GM19455 (cell line): ENCODE data around the gene BICD1.
"Not testable (repeated sequence)": the region's sequence is repeated elsewhere in the genome, so short reads cannot be mapped to it uniquely, and the experiment has no call there.

ENCODE experiments used
- ATAC-seq: cut with Tn5 transposase; IDR thresholded peaks from one replicate; pipeline ENCODE4 v1.9.1; 2021; ENCODE audit not compliant: unreplicated experiment

BICD1 gene

DNA sequence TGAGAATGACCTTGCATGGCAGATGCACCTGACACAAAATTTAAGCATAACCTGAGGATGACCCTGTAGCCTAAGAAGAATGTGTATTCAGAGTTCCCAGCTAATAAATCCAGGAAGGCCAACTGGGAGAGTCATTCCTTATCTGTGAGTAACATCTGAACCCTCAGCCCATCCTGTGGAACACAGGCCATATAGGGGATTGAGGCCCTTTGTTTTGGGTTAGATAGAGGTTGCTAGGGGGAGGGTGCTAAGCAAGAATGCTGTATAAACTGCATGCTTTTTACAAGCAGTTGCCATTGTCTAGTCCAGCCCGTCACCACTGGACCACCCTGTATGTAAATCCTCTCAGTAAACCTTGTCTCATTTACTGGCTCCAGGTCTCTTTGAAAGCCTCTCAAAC, 77.0 kb downstream of the BICD1 start:
- no peak for ATAC-seq

DNA sequence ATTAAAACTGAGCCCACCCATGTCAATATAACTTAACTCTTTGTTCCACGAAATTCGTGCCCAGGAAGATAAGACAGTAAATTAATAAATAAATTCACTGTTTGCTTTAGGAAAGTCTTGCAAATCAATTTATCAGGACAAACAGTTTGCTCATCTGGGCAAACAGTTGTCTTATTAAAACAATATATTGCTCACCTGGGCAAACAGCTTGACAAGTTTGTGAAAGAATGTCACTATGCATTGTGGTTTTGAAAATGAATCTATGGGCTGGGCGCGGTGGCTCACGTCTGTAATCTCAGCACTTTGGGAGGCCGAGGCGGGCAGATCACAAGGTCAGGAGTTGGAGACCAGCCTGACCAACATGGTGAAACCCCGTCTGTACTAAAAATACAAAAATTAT, 80.5 kb downstream of the BICD1 start:
- not testable (repeated sequence) for ATAC-seq

DNA sequence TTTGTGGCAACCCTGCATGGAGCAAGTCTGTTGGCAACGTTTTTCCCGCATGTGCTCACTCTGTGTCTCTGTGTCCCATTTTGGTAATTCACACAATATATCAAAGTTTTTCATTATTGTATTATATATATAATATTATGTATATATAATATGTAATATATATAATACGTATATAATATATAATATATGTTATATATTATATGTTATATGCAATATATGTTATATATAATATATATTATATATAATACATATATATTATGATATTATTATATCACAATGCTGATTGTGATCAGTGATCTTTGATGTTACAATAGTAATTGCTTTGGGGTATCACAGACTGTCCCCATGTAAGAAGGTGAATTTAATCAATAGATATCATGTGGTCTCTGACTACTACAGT, 84.8 kb downstream of the BICD1 start:
- ATAC-seq = no peak

DNA sequence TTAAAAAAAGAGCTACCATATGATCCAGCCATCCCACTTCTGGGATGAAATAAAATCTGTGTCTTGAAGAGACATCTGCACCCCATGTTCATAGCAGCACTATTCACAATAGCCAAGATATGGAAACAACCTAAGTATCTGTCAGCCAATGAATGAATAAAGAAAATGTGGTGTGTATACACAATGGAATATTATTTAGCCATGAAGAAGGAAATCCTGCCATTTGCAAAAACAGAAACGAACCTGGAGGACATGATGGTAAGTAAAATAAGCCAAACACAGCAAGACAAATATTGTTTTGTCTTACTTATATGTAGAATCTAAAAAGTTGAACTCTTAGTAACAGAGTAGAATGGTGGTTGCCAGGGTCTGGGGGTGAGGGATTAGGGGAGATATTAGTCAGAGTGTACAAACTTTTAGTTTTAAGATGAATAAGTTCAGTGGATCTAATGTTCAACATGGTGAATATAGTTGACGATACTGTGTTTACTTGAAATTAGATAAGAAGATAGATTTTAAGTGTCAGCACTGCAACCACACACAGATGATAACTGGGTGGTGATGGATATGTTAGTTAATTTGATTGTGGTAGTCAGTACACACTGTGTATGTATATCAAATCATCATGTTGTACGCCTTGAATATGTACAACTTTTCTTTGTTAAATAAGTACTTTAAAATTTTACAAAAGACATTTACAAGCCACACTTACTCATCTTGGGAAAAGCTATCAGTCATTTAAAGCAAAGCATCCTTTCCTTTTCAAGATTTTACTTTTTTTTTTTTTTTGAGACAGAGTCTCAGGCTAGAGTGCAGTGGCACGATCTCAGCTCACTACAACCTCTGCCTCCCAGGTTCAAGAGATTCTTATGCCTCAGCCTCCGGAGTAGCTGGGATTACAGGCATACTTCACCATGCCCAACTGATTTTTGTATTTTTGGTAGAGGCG, 89.9 kb downstream of the BICD1 start:
- no peak for ATAC-seq

DNA sequence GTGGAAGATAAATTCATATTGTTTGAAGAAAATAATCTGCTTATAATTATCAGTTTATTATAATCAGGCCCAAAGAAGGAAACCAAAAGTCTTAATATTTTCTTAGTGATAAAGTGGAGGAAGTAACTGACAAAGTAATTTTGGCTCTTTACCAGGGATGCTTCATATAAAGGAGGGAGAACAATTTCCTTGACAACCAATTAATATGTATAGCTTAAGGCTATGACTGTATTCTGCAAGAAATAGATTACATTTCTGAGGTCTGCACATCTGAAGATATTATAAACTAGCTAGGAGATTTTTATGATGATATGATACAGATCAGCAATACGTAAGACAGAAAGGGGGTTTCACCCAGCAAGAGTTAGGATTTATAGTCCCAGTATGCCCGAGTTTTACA, 90.8 kb downstream of the BICD1 start:
- no peak for ATAC-seq

DNA sequence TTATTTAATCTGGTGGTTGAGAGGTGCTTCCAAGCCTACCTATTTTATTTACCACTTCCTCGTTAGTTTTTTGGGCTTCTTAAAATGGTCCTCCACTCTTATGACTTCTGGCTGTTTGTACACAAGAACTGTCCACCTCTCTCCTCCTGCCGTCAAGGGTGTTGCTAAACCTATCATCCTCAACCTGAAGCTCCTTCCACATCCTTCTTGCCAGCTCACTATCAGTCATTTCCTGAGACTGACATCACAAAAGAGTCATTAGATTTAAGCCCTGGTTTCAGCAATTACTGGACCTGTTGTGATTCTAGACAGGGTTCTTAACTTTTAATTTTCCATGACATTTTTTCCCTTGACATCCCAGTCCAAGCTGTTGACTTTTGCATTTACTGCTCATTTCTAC, 91.9 kb downstream of the BICD1 start:
- ATAC-seq = no peak

DNA sequence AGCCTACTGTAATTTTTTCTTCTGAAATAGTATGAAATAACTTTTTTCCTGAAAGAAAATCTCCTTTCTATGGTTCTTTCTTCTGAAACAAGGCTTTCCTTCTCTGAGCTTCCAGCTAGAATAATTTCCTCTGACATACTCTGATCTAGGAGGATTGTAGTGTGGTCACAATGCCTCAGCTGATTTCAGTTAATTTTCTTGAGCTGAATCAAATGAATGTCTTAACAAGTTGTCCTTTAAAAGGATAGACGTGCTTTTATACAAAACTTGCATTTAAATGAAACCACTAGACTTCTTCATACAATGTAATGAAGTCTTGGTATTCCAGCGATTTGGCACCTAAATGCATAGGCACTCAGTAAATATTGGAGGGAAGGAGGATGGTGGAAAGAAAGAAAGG, 94.4 kb downstream of the BICD1 start:
- ATAC-seq = no peak

DNA sequence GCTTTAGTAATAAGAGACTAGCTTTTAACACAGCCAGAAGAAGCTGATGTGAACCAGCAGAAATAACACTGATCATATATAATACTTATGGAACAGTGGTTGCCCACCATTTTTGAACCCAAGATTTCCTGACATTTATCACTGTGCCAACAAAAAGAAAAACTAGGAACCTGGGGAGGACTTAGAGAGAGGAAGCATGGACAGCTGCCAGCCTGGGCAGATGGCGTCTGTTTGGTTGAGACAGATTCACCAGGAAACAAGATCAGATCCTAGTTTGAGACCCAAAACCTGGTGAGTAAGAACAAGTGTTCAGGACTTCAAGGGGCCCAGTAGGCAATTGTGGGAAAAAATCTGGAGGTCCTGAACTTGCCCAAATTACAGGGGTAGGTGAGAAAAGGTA, 95.3 kb downstream of the BICD1 start:
- no peak for ATAC-seq

DNA sequence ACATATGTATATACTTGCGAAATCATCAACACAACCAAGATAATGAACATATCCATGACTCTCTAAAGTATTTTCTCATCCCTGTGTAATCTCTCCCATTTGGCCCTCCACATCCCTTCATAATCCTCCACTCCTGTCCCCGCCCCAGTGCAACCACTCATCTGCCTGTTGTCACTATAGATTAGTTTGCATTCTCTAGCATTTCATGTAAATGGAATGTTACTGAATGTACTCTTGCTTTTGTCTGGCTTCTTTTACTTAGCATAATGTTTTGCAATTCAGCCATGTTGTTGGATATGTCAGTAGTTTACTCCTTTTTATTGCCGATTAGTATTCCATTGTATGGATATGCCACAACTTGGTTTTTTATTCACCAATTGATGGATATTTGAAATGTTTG, 99.1 kb downstream of the BICD1 start:
- ATAC-seq = no peak

DNA sequence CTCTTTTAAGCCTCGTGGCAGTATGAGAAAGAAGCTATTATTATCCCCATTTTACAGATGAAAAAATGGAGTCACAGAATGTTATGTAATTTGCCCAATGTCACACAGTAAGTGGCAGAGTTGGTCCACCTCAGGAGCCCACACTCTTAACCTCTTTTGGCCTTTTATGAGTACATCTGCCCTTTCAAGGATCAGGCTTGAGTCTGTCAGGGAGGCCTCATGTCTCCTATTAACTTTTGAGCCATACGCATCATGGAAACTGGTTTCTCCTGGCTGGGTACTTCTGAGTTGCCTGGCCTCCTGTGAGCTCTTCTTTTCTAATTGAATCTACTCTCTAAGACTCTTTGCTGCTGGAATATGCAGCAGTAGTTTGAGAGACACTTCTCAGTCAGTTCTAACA, 101.7 kb downstream of the BICD1 start:
- ATAC-seq = no peak

DNA sequence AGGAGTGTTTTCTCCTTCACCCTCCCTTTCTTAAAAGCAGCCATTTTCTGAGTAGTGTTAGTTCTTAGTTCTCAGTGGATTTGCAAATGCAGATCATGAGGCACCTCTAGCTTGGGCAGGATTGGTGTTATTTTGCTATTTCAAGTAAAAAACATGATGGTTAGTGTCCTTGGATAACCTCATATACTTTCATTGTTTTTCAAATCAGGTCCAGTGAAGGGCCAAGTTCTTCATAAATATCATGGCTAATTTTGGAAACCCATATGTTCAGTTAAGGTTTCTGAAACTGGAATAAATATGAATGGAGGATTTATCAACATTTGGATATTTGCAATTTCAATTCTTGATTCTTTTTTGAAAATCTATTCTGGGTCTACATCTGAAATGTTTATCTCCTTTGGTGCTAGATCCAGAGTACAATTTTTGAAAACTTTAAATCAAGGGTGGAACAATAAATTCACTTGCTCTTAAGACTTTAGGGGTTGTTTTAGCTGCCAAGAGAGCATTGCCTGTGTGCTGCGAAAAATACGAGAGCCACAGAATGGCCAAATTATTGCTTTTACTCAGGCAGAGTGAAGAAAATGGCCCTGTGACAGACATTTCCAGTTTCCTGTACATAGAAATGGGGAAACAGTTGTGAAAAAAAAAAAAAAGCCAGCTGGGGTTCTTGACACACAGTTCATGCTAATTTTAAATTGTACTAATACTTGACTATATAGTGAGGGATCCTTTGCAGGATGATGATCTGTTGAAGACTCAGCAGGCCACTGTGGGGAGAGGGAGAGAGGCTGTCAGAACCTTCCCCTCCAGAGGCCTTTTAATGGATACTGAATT, 104.6 kb downstream of the BICD1 start:
- no peak for ATAC-seq

DNA sequence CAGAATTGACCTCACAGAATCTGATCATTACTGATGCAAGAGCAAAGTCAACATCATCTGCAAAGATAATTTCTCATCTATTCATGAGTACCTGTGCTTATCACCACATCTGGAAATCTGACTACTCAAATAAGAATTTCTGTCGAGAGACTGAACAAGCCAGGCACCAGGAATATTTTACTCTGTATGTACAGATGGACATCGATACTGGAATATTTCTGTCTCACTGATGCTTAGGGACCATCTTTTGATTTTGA, 105.2 kb downstream of the BICD1 start:
- ATAC-seq = no peak

DNA sequence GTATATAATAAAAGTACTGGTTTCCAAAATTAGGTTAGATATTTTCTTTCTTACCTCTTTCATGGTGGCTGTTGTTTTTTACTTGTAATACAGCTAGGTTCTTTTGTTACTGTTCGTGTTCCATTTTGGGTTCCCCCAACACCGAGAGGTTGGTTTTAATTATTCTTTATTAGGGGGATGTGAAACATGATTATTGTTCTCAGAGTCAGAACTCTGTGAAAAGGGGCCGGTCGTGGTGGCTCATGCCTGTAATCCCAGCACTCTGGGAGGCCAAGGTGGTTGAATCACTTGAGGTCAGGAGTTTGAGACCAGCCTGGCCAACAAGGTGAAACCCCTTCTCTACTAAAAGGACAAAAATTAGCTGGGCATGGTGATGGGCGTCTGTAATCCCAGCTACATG, 108.1 kb downstream of the BICD1 start:
- no peak for ATAC-seq

DNA sequence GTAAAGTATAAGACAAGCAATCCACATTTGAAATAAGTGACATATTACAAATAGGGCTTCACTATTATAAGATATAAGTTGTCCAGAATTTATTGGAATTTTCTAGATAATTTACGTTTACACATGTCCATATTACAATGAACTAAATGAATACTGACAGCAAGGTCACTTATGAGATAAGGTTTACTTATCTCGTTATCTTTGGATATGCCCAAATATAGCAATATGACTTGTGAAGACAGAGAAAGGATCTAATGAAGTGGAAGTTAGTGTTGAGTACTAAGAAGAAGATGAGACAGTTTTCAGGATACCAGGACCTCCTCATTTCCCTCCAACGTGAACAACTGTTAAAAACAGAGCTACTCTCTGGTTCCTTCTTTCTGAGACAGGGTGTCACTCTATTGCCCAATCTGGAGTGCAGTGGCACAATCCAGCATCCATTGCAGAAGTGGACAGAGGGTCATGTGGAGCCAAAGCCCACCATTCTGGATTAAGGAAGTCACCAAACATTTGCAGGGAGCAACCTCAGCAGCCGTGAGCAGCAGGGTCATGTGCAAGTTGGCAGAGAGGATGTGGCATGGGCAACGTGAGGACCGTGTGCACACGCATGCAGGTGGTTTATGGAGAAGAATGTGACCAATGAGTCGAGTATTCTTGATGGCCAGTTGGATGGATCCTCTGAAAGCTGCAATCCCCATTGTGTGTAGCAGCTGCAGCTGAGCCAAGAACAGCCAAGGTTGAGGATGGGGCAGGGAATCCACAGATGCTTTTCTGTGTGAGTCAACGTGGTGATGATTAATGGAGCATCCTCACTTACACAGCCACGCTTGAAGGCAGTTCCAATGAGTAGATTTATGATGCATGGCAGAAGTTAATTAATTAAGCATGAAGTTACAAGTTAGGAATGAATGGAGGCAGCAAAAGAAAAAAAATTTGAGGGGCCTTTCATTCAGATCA, 111.0 kb downstream of the BICD1 start:
- ATAC-seq = no peak

DNA sequence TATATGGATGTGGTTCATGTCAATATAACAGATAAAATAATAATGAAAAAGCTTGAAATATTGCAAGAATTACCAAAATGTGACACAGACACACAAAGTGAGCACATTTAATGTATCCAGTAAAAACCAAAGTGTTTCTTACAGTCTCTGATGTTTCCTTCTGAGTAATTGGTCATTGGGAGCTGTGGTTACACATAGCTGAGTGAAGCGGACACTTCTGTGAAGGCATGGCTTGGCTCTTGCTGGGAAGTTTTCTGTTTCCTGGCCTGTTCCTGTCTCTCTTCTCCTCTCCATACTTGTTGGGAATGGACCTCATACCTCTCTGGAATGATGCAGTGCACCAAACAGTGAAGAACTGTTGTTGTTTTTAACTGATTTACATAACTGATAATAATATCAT, 117.3 kb downstream of the BICD1 start:
- ATAC-seq = no peak

DNA sequence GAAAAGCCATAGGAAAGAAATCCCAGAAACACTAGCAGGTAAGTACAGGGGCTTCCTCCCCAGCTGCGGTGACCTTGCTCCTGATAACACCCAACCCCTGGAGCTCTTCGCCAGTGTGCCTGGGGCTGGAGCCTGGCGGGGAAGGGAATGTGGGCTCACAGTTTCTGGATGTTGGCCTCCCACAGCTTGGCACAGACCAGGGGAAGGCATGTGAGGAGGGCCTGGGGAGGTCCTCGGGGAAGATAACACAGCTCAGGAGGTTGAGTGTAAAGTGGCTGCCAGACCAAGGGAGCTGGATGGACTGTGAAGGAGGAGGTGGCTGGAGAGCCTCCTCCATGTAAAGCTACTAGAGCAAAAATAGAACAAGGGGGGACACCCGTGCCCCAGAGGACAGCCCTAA, 120.1 kb downstream of the BICD1 start:
- no peak for ATAC-seq

DNA sequence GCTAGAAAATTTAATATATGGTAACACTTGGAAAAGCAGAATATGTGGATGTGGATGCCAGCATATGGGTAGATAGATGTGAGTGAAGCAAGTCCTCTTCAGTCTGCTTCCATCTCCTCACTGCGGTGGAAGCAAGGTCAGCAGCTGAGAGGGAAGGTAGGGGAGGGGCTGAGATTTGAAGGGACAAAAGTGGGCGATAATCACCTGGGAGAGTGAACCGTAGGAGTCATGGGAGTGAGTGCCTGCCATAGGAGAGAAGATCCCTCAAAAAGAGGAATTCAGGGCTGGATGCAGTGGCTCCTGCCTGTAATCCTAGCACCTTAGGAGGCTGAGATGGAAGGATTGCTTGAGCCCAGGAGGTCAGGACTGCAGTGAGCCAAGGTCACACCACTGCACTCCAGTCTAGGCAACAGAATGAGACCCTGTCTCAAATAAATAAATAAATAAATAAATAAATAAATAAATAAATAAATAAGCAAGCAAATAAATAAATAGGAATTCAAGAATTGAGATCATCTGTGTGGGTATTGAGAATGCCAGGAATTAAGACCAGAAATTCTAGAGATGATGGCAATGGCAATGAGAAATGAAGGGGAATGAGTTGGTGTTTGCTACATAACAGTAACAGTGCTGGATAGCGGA, 123.4 kb downstream of the BICD1 start:
- no peak for ATAC-seq

DNA sequence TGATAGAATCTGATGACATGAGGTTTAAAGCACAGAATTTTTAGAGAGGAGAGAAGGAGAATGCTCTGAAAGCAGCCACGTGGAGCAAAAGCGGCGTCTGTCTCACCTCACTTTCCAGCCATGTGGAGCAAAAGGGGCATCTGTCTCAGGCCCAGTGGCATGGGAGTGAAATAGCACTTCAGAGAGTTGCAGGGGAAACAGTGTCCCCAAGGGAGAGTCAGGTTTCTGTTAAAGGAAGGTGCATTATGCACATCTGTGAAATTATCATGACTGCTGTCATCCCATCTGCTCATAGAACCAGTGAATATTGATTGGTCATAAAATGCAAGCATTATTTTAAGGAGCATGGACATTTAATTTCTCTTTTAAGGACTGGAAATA, 124.0 kb downstream of the BICD1 start:
- ATAC-seq = no peak

DNA sequence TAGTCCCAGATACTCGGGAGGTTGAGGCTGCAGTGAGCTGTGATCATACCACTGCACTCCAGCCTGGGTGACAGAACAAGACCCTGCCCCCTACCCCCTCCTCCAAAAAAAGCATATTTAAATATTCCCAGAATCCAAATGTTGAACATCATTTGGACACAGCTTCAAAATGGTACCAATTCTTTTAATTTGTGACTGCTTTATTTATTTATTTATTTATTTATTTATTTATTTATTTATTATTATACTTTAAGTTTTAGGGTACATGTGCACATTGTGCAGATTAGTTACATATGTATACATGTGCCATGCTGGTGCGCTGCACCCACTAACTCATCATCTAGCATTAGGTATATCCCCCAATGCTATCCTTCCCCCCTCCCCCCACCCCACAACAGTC, 124.7 kb downstream of the BICD1 start:
- not testable (repeated sequence) for ATAC-seq

DNA sequence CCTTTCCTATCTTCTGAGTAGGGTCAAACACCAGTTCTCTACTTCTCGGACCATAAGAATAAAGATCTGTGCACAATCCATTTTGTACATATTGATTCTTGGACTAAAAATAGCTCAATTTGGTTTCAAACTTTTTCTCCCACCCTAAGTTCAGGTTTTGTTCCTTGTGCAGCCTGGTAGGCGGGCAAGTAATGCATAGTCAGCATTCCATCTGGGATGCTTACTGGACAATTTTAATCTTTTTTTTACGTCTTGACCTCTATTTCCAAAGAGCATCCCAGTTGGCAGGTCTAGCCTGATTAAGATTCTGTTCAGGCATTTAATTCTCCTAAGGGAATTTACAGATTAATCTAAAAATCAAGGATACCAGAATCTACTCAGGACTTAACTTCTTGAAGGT, 126.9 kb downstream of the BICD1 start:
- no peak for ATAC-seq

DNA sequence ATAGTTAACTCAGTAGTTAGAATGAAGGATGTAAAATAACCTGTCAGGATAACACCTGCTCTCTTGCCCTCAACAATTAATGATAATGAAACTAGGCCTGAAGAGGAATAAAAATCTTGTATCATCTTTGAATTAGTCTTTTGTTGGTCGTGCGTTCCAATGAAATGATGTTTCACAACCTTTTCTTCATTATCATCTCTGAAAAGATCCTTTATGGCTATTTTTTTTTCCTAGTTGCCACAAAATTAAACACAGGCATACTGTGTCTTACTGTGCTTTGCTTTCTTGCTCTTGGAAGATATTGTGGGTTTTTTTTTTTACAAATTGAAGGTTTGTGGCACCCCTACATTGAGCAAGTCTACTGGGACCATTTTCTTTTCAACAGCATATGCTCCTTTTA, 128.6 kb downstream of the BICD1 start:
- ATAC-seq = no peak
